Measurements from ENCODE around the gene DIPK2B. TPM values are rescaled to one million over a fixed set of nuclear protein-coding genes. Genes with fewer than 3 reads are reported as not detected.

Gene DIPK2B, protein sequence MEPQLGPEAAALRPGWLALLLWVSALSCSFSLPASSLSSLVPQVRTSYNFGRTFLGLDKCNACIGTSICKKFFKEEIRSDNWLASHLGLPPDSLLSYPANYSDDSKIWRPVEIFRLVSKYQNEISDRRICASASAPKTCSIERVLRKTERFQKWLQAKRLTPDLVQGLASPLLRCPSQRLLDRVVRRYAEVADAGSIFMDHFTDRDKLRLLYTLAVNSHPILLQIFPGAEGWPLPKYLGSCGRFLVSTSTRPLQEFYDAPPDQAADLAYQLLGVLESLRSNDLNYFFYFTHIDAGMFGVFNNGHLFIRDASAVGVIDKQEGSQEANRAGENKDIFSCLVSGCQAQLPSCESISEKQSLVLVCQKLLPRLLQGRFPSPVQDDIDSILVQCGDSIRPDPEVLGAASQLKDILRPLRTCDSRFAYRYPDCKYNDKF
- total RNA-seq: 55.9 and 62.7 TPM in 2 replicates

DNA sequence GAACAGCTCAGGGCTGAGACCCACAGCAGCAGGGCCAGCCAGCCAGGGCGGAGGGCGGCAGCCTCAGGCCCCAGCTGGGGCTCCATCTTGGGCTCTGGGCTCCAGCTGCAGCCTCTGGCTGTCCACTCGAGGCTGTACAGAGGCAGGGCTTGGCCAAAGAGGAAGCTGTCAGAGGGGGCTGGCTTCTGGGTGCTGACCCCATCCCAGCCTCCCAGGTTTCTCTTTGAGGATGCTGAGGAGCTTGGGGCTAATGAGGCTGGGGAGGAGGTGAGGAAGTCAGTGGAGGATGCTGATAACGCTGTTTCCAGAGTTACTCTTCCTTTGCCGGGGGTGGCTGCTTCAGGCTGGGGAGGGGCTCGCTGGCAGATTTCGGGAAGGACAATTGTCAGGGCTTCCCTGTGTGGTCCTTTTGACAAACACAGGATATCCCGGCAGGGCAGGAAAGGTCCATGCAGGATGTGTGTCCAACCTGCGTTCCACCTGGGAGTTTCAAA is at the start of gene DIPK2B:
DIPK2B (minus strand) TSS at position 136 of the 494 bp plus-strand sequence; CDS start at position 86, 50 bp downstream.

All from dermis lymphatic vessel endothelial cell (primary cell).